SU-DHL-6 (cell line): ENCODE data around the gene NCEH1.

Experiments
- H2AFZ ChIP-seq: fragments of 200-600 bp; sonication (generic); 2 replicates; pipeline ENCODE4 v1.6.1; 2014; ENCODE audit warnings: low read depth, mild to moderate bottlenecking, moderate library complexity, mixed read lengths, antibody characterized with exemption, low read length; ENCODE audit not compliant: severe bottlenecking
- H3F3A ChIP-seq: fragments of 200-600 bp; shearing (Covaris generic); 2 replicates; pipeline ENCODE4 v1.6.0; 2016; ENCODE audit warnings: antibody characterized with exemption, mild to moderate bottlenecking; ENCODE audit not compliant: insufficient read depth
- H3K27ac ChIP-seq: fragments of 200-600 bp; sonication (generic); 2 replicates; pipeline ENCODE4 v1.5.1; 2016; ENCODE audit warnings: low read depth, mild to moderate bottlenecking, low read length, moderate library complexity, mixed read lengths
- H3K27me3 ChIP-seq: fragments of 200-600 bp; sonication (generic), shearing (Covaris generic); 2 replicates; pipeline ENCODE4 v1.6.0; 2014; ENCODE audit warnings: mild to moderate bottlenecking, low read length
- H3K36me3 ChIP-seq: fragments of 200-600 bp; sonication (generic); 2 replicates; pipeline ENCODE4 v1.6.1; 2014; ENCODE audit warnings: mild to moderate bottlenecking, low read length, mixed read lengths
- H3K4me2 ChIP-seq: fragments of 300-600, 200-600 bp; shearing (Covaris generic), sonication (generic); 2 replicates; pipeline ENCODE4 v1.6.0; 2014; ENCODE audit warnings: low read length, low read depth, mild to moderate bottlenecking; ENCODE audit not compliant: poor library complexity, severe bottlenecking
- H3K4me3 ChIP-seq: fragments of 200-600 bp; sonication (generic); 2 replicates; pipeline ENCODE4 v1.5.1; 2014; ENCODE audit warnings: antibody characterized with exemption, low read length, mild to moderate bottlenecking, mixed read lengths; ENCODE audit not compliant: insufficient read depth, poor library complexity, severe bottlenecking
- H3K79me2 ChIP-seq: fragments of 200-600 bp; sonication (generic); 2 replicates; pipeline ENCODE4 v1.6.1; 2014; ENCODE audit warnings: mild to moderate bottlenecking, low read length, moderate library complexity; ENCODE audit not compliant: insufficient read depth
- H3K9ac ChIP-seq: fragments of 200-600 bp; sonication (generic); 2 replicates; pipeline ENCODE4 v1.7.0; 2014; ENCODE audit warnings: mild to moderate bottlenecking, low read length
- H3K9me2 ChIP-seq: fragments of 200-600 bp; sonication (generic); replicated peaks from 2 replicates; pipeline ENCODE4 v1.6.1; 2014; ENCODE audit warnings: low read length; ENCODE audit not compliant: insufficient read depth
- H3K9me3 ChIP-seq: fragments of 200-600 bp; sonication (generic); 2 replicates; pipeline ENCODE4 v1.6.1; 2014; ENCODE audit warnings: low read length, mixed read lengths; ENCODE audit not compliant: insufficient read depth
- H4K20me1 ChIP-seq: fragments of 200-600 bp; sonication (generic); 2 replicates; pipeline ENCODE4 v1.6.1; 2014; ENCODE audit warnings: low read depth, mild to moderate bottlenecking, antibody characterized with exemption, low read length, moderate library complexity, mixed read lengths
- EZH2phosphoT487 ChIP-seq: fragments of 200-600 bp; sonication (generic), shearing (Covaris generic); conservative IDR thresholded peaks from 2 replicates; pipeline ENCODE4 v1.6.1; 2018; ENCODE audit warnings: mild to moderate bottlenecking, antibody characterized with exemption, low read length, moderate library complexity, mixed read lengths
- TF ChIP-seq, protein P1 (sequence below): fragments of 200-600 bp; sonication (generic); IDR thresholded peaks from one replicate; pipeline ENCODE4 v1.5.1; 2017; ENCODE audit warnings: antibody characterized with exemption, mild to moderate bottlenecking, low read length, moderate library complexity; ENCODE audit not compliant: insufficient read depth, poor library complexity, severe bottlenecking

The NCEH1 gene

DNA sequence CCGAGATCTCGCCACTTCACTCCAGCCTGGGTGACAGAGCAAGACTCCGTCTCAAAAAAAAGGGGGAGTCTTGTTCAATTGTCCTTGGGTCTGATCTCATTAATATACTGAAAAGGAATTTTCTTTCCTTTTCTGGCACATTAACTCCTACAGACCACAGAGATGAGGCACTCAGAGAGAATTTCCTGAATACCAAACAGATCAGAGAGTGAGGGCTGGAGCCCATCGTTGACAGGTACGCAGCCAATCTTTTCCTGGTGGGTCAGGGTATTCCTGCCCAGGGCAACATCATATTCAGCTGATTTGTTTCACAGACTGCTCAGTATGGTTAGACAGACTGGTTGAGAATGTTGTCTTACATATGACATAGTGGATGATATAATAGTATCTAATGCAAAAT lies 104.8 kb downstream of the NCEH1 start:
- Histone ChIP-seq H3K4me3 (no peak overlapping the region), H3K27me3 (no peaks in the 10 kb centered on the region), H2AFZ (no peak overlapping the region), H3F3A (no peaks in the 10 kb centered on the region), H3K9me2 (no peaks in the 10 kb centered on the region), H3K4me2 (no peak overlapping the region), H3K9ac (no peak overlapping the region), H3K79me2 (no peaks in the 10 kb centered on the region), H3K9me3 (no peaks in the 10 kb centered on the region), H4K20me1 (no peaks in the 10 kb centered on the region), H3K27ac (no peak overlapping the region), H3K36me3 (no peaks in the 10 kb centered on the region)
- TF ChIP-seq, protein P1, sequence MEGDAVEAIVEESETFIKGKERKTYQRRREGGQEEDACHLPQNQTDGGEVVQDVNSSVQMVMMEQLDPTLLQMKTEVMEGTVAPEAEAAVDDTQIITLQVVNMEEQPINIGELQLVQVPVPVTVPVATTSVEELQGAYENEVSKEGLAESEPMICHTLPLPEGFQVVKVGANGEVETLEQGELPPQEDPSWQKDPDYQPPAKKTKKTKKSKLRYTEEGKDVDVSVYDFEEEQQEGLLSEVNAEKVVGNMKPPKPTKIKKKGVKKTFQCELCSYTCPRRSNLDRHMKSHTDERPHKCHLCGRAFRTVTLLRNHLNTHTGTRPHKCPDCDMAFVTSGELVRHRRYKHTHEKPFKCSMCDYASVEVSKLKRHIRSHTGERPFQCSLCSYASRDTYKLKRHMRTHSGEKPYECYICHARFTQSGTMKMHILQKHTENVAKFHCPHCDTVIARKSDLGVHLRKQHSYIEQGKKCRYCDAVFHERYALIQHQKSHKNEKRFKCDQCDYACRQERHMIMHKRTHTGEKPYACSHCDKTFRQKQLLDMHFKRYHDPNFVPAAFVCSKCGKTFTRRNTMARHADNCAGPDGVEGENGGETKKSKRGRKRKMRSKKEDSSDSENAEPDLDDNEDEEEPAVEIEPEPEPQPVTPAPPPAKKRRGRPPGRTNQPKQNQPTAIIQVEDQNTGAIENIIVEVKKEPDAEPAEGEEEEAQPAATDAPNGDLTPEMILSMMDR, result no peak

DNA sequence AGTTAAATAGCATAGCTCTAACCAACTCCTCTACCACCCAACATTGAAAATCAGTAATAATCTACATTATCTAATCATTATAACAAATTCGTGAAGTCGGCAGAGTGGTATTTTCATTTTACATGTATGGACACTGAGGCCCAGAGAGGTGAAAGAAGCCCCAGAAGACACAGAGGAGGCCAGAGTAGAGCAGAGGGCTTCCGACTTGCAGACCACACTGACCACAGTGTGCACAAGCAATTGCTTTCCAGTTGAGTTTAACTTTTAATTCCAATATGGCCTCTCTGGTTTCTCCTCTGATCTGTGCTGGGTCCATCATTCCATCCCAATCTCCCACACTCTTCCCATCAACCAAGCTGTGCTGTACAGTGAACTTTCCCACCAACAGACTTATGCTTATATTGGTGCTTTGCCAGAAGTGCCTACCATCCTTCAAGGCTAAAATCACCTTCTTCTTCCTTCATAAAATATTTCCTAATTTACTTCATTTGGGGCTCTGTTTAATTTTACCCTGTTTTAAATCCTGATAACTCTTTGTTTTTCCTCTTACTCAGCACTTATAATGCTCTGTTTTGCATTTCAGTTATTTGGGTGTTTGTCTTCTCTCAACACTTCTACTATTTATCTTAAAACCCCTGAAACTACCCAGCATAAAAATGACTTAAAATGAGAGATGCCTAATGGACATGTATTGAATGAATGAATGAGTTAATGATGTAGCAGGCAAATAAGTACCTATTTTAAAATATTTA lies 105.8 kb downstream of the NCEH1 start:
- no peak overlapping the region for H3K27ac ChIP-seq
- no peaks in the 10 kb centered on the region for H3K79me2 ChIP-seq
- no peaks in the 10 kb centered on the region for H3F3A ChIP-seq
- no peak overlapping the region for H3K4me2 ChIP-seq
- H3K9me3 ChIP-seq, result no peaks in the 10 kb centered on the region
- no peaks in the 10 kb centered on the region for H3K9me2 ChIP-seq
- H3K9ac ChIP-seq, result no peak overlapping the region
- no peaks in the 10 kb centered on the region for H4K20me1 ChIP-seq
- no peak for TF ChIP-seq EZH2phosphoT487
- TF ChIP-seq, protein P1, result no peak
- no peaks in the 10 kb centered on the region for H3K36me3 ChIP-seq
- H3K27me3 ChIP-seq, result no peaks in the 10 kb centered on the region
- H3K4me3 ChIP-seq, result no peak overlapping the region
- no peak overlapping the region for H2AFZ ChIP-seq

DNA sequence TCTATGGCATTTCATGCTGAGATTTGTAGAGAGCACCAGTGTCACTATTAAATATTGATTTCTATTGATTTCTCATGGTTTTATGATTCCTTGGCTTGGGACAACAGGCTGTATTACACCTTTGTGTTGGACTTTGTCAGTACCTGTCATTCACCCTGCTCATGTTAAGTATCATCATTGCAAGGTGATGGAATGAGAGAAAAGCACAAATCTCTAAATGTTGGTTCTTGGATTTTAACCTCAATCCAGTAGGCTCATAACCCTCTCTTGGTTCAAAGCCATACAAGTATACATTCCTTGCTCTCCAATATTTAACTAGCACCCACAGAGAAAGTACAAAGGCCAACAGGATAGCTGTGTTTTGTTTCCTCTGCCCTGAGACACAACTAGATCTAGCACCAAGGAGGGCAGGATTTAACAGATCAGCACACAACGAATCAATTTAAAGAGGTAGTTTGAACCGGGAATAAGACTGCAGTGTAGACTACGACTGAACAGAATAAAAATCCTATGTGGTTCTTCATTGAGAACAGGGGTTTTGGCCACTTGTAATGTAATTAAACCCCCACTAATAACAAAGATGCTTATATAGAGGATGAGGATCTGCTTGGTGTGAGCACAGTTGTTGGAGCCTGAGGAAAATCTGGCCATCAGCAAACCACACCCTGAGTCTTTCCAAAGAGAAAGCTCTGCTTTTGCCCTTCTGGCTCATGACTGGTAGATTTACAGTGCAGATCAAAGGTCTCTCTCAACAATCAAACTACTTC lies 109.6 kb downstream of the NCEH1 start:
- H3K4me3 ChIP-seq, result no peak overlapping the region
- H2AFZ ChIP-seq, result no peak overlapping the region
- H3F3A ChIP-seq, result no peaks in the 10 kb centered on the region
- no peaks in the 10 kb centered on the region for H3K27me3 ChIP-seq
- H3K9ac ChIP-seq, result no peak overlapping the region
- no peaks in the 10 kb centered on the region for H3K79me2 ChIP-seq
- TF ChIP-seq, protein P1, result no peak
- TF ChIP-seq EZH2phosphoT487, result no peak
- no peaks in the 10 kb centered on the region for H4K20me1 ChIP-seq
- H3K36me3 ChIP-seq, result no peaks in the 10 kb centered on the region
- H3K27ac ChIP-seq, result no peak overlapping the region
- no peak overlapping the region for H3K4me2 ChIP-seq
- no peaks in the 10 kb centered on the region for H3K9me2 ChIP-seq
- no peaks in the 10 kb centered on the region for H3K9me3 ChIP-seq
